HepG2 (cell line): Measurements from ENCODE around the gene ARL6IP4. TPM values are rescaled to one million over a fixed set of nuclear protein-coding genes. Genes with fewer than 3 reads are reported as not detected.
A peak's percentile ranks its signal among the peaks of the same experiment; 100 is the strongest.

Source experiments
- BHLHE40 ChIP-seq: IDR thresholded peaks from 2 replicates; pipeline ENCODE4 v1.6.1; 2011; ENCODE audit warnings: low read length, improper control_type of control experiment
- CCDC6 ChIP-seq: sonication (generic); formaldehyde crosslinking; IDR thresholded peaks from 2 replicates; pipeline ENCODE4 v1.8.1; 2022; ENCODE audit warnings: mild to moderate bottlenecking, missing genetic modification reagents, moderate library complexity
- HDAC2 ChIP-seq: sonication (generic); formaldehyde crosslinking; IDR thresholded peaks from 2 replicates; pipeline ENCODE4 v1.4.0; 2020; ENCODE audit warnings: missing genetic modification reagents
- RBM39 ChIP-seq: fragments of 200-400 bp; formaldehyde crosslinking; IDR thresholded peaks from one replicate; pipeline ENCODE4 v1.6.1; 2018; ENCODE audit warnings: antibody characterized with exemption, mild to moderate bottlenecking, low read depth, low read length; ENCODE audit not compliant: poor library complexity, severe bottlenecking
- ZKSCAN8 ChIP-seq: IDR thresholded peaks from 2 replicates; pipeline ENCODE4 v1.6.1; 2016; ENCODE audit warnings: borderline replicate concordance, missing genetic modification reagents, missing compliant biosample characterization
- ZNF329 ChIP-seq: sonication (generic); formaldehyde crosslinking; IDR thresholded peaks from 2 replicates; pipeline ENCODE4 v1.9.0; 2021; ENCODE audit warnings: low read depth, mild to moderate bottlenecking, missing genetic modification reagents
- ZNF382 ChIP-seq: sonication (generic); formaldehyde crosslinking; IDR thresholded peaks from 2 replicates; pipeline ENCODE4 v1.5.0; 2020; ENCODE audit warnings: missing genetic modification reagents, mild to moderate bottlenecking, borderline replicate concordance
- polyA plus RNA-seq, 8 experiments: library from polyadenylated mRNA; depleted of rRNA in 3 of 8; stranded (reverse) in 7 of 8; unstranded in 1 of 8; fragments of >200 nt; fragmentation: Illumina TruSeq in 4 of 8; extraction: Trizol in 4 of 8; gene quantifications; 2 replicates each; pipeline versions ENCODE4 v1.2.1 to v1.2.3, GENCODE V29; 2011 to 2016; ENCODE audit warnings: low read depth in 4 of 8, missing spikeins in 1 of 8, mixed read lengths in 1 of 8; ENCODE audit not compliant: insufficient read depth in 1 of 8
- total RNA-seq, 5 experiments: library from RNA; depleted of rRNA; stranded (reverse); fragments of >200 nt; fragmentation: Illumina TruSeq; extraction: Trizol; gene quantifications; 2 replicates each; pipeline ENCODE4 v1.2.3, GENCODE V29; 2016; ENCODE audit warnings: low read depth in 1 of 5
- TF ChIP-seq, protein P1 (sequence below): conservative IDR thresholded peaks from 2 replicates; pipeline ENCODE4 v1.6.1; 2018; ENCODE audit warnings: missing genetic modification reagents
- TF ChIP-seq, protein P2 (sequence below): sonication (generic); formaldehyde crosslinking; IDR thresholded peaks from 2 replicates; pipeline ENCODE4 v1.4.0; 2020; ENCODE audit warnings: mild to moderate bottlenecking, missing genetic modification reagents
- TF ChIP-seq, protein P3 (sequence below): sonication (generic); formaldehyde crosslinking; IDR thresholded peaks from 2 replicates; pipeline ENCODE4 v1.4.0; 2020; ENCODE audit warnings: missing genetic modification reagents, borderline replicate concordance

ARL6IP4 gene
- total and polyA plus RNA-seq, 2 of the 13 experiments (the other 11 are each of a cell fraction or from before 2014, with no cell fraction given): 155 to 220 TPM

DNA sequence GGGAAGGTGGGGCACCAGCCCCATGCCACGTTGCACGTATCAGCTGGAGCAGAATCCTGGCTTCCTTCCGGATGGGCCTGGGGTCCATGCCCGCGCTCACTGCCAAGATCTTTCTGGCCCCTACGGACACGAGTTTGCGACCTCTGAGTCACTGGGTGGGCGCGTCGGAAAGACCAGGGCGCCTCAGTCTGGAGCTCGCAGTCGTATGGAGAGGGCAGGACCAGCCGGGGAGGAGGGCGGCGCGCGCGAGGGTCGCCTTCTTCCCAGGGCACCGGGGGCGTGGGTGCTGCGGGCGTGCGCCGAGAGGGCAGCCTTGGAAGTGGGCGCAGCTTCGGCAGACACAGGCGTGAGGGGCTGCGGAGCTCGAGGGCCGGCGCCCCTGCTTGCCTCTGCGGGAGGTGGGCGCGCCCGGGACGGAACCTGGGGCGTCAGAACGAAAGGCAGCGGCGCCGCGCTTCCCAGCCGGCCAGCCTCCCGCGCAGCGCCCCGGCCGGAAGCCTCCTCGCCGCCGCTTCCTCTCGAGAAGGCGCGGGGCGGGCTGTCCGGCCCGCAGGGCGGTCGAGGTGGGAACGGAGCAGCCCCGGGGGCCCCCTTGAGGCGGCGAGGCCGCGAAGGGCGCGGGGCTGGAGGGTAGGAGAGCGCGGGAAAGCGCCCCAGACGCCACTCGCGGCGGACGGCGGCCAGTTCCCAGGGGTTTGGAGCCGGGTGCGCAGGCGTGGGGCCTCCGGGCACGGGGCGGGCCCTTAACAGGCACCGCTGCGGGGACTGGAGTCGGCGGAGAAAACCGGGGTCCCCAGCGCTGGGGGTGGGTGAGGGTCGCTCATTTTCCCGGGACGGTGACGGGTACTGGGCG, at the start of gene ARL6IP4 (continued):
- TF ChIP-seq CCDC6 (CRISPR knock-in tag): no peak; the same call in 1 of the 2 replicates
- TF ChIP-seq, protein P1, sequence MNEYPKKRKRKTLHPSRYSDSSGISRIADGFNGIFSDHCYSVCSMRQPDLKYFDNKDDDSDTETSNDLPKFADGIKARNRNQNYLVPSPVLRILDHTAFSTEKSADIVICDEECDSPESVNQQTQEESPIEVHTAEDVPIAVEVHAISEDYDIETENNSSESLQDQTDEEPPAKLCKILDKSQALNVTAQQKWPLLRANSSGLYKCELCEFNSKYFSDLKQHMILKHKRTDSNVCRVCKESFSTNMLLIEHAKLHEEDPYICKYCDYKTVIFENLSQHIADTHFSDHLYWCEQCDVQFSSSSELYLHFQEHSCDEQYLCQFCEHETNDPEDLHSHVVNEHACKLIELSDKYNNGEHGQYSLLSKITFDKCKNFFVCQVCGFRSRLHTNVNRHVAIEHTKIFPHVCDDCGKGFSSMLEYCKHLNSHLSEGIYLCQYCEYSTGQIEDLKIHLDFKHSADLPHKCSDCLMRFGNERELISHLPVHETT (CRISPR knock-in tag): 0 out of 2 replicates have a peak, but pooled peaks have one; percentile 42
- no peak; the same call in 1 of the 2 replicates for TF ChIP-seq ZKSCAN8
- TF ChIP-seq BHLHE40: no peak
- TF ChIP-seq HDAC2 (CRISPR knock-in tag): no peak
- TF ChIP-seq ZNF382 (CRISPR knock-in tag): no peak
- 0 out of 2 replicates have a peak, but pooled peaks have one; percentile 53 for TF ChIP-seq ZNF329 (CRISPR knock-in tag)
- TF ChIP-seq, protein P2, sequence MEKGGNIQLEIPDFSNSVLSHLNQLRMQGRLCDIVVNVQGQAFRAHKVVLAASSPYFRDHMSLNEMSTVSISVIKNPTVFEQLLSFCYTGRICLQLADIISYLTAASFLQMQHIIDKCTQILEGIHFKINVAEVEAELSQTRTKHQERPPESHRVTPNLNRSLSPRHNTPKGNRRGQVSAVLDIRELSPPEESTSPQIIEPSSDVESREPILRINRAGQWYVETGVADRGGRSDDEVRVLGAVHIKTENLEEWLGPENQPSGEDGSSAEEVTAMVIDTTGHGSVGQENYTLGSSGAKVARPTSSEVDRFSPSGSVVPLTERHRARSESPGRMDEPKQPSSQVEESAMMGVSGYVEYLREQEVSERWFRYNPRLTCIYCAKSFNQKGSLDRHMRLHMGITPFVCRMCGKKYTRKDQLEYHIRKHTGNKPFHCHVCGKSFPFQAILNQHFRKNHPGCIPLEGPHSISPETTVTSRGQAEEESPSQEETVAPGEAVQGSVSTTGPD (CRISPR knock-in tag): no peak
- TF ChIP-seq, protein P3, sequence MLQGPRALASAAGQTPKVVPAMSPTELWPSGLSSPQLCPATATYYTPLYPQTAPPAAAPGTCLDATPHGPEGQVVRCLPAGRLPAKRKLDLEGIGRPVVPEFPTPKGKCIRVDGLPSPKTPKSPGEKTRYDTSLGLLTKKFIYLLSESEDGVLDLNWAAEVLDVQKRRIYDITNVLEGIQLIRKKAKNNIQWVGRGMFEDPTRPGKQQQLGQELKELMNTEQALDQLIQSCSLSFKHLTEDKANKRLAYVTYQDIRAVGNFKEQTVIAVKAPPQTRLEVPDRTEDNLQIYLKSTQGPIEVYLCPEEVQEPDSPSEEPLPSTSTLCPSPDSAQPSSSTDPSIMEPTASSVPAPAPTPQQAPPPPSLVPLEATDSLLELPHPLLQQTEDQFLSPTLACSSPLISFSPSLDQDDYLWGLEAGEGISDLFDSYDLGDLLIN (CRISPR knock-in tag): no peak; the same call in 1 of the 2 replicates
- TF ChIP-seq RBM39: peak; percentile 0
